GM06990 (cell line): ENCODE results near the gene SLC12A5.
"Not testable (repeated sequence)": the region's sequence is repeated elsewhere in the genome, so short reads cannot be mapped to it uniquely, and the experiment has no call there.

Experiments
- DNase-seq: peaks from one replicate; pipeline ENCODE4 v3.0.0-alpha.2; 2011; ENCODE audit not compliant: insufficient read length; ENCODE audit errors: extremely low read depth
- H3K27me3 ChIP-seq: replicated peaks from 2 replicates; pipeline ENCODE4 v1.6.0; 2011; ENCODE audit warnings: low read length; ENCODE audit not compliant: control insufficient read depth, insufficient read depth
- H3K36me3 ChIP-seq: 2 replicates; pipeline ENCODE4 v1.5.1; 2011; ENCODE audit warnings: low read length; ENCODE audit not compliant: control insufficient read depth, insufficient read depth
- H3K4me3 ChIP-seq: replicated peaks from 2 replicates; pipeline ENCODE4 v1.5.1; 2011; ENCODE audit warnings: low read depth, mild to moderate bottlenecking, control low read depth, low read length
- TF ChIP-seq, protein P1 (sequence below): IDR thresholded peaks from 2 replicates; pipeline ENCODE4 v1.5.1; 2011; ENCODE audit warnings: low read length, control low read depth, mild to moderate bottlenecking, inconsistent platforms; ENCODE audit not compliant: insufficient read depth, poor library complexity, severe bottlenecking

The SLC12A5 gene

DNA sequence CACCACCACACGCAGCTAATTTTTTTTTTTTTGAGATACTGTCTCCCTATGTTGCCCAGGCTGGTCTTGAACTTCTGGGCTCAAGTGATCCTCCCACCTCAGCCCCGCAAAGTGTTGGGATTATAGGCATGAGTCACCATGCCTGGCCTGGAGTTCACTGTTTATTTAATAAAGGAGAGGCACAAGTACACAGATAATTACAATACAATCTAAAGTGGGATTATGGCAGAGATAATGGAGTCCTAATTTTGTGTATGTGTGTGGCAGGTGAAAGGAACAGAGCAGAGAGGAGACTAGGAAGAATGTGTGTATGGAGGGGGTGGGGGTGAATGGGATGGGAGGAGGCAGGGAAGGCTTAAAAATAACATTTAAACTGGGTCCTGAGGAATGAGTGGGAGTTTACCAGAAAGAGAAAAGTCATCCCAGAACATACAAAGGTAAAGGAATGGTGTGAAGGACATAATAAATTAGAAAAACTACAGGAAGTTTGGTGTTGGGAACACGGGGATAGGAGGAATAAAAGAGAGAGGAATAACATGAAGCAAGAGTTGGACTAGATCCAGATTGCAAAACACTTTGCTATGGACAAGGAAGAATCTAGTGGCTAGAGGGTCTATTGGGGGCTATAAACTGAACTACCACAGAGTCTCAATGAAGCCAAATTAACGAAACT, 56.3 kb downstream of the SLC12A5 start:
- H3K4me3 ChIP-seq: no peak overlapping the region
- TF ChIP-seq, protein P1, sequence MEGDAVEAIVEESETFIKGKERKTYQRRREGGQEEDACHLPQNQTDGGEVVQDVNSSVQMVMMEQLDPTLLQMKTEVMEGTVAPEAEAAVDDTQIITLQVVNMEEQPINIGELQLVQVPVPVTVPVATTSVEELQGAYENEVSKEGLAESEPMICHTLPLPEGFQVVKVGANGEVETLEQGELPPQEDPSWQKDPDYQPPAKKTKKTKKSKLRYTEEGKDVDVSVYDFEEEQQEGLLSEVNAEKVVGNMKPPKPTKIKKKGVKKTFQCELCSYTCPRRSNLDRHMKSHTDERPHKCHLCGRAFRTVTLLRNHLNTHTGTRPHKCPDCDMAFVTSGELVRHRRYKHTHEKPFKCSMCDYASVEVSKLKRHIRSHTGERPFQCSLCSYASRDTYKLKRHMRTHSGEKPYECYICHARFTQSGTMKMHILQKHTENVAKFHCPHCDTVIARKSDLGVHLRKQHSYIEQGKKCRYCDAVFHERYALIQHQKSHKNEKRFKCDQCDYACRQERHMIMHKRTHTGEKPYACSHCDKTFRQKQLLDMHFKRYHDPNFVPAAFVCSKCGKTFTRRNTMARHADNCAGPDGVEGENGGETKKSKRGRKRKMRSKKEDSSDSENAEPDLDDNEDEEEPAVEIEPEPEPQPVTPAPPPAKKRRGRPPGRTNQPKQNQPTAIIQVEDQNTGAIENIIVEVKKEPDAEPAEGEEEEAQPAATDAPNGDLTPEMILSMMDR: no peak
- H3K36me3 ChIP-seq: no peaks in the 10 kb centered on the region
- no peaks in the 10 kb centered on the region for H3K27me3 ChIP-seq
- no peak for DNase-seq

DNA sequence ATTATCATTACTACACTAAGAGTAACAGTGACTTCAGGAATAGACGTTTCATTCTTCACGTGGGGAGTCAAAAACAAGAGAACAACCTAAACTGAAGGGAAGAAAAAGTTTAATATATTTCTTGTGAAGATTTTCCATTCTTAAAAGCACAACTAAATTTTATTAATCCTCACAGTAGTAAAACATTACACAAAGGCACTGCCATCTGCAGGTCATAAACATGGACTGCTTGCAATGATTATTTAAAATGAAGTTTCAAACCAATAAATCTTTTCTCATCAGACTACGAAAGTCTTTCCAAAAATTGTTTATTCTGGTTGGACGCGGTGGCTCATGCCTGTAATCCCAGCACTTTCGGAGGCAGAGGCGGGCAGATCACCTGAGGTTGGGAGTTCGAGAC, 58.1 kb downstream of the SLC12A5 start:
- TF ChIP-seq, protein P1: peak; percentile 24
- Histone ChIP-seq H3K27me3 (no peaks in the 10 kb centered on the region), H3K36me3 (no peaks in the 10 kb centered on the region), H3K4me3 (no peak overlapping the region)
- DNase-seq: no peak

DNA sequence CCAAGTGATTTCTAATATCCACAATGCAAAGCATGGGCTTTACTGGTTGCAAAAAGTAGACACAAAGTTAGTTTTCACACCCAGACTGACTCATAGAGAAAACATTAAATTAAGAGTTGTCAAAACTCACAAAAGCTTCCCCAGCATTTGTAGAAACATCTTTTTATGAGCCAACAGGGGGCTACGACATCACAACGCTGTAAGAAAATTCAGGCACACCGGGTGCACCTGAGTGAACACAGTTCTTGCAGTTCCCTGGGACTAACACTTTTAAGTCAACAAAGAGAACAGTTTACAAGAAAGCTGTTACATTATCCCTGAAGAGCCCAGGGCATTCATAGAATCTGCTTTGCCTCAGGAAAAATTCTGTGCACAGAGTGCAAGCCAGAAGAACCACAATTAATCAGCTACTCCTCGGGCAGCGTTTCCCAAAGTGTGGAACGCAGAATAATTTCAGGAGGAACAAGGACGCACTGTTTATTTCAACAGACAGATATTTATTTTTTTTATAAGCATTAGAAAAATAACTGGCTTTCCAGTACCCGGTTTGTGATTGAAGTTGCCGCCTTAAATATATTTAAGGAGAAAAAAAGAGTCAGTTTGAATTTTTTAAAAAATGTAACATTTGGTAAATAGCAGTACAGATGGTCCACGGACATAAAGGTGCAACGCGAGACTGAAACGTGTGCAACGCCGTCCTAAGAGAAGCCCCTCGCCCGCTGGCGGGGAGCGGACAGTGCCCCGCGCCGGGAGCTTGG, 59.6 kb downstream of the SLC12A5 start:
- TF ChIP-seq, protein P1: no peak
- H3K36me3 ChIP-seq: no peaks in the 10 kb centered on the region
- no peaks in the 10 kb centered on the region for H3K27me3 ChIP-seq
- H3K4me3 ChIP-seq: peak overlapping the region; percentile 97
- no peak for DNase-seq

DNA sequence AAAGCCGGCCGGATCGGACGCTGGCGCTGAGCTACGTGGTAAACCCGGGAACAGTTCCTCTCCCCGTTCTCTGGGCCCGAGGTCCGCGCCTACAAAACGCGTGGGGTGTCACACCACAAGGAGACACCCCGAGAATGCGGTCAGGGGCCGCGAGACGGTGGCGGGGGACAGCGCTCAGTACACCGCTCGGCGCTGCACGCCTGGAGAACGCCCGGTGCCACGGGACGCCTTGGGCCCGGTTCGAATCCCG, 60.1 kb downstream of the SLC12A5 start:
- no peak for DNase-seq
- TF ChIP-seq, protein P1: no peak
- peak overlapping the region; percentile 97 for H3K4me3 ChIP-seq
- H3K27me3 ChIP-seq: no peaks in the 10 kb centered on the region
- no peaks in the 10 kb centered on the region for H3K36me3 ChIP-seq

DNA sequence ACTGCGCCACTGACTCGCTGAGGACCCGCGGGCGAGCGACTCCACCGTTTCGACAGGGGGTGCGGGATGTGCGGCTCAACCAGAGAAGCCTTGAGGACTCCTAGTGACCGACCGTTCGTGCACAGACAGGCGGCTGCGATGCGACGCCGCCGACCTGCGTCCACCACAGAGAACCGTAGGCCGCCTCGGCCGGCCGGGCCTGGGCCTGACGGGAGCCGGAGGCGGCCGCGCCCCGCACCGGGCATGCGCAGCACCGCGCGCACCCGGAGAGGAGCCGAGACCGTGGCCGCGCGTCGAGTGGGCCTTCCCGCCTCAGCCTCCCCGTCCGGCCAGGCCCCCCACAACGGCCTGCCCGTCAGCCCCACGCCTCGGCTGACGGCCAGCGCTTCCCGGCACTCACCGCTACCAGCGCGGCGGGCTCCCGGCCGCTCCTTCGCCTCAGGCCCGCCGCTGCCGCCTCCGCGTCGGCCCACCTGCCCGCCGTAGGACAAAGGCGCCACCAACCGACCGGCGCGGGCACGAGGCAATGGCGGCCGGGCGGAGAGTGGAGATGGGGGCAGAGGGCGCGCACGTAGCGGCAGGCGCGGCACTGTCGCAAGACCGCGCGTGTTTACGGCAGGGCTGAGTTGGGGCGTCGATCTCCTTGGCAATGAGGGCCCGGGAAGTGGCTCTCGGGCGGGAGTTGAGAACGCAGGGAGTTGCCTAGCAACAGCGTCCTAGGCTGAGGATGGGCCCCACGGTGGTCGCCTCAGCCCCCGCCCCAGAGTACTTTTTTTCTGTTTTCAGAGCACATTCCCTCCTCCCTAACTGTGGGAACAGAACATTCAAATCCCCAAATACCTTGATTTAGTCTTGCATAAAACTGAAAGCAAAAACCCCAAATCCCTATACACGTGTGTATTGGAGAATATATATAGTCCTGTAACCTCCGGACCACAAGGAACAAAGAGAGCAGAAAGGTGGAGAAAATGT, 60.7 kb downstream of the SLC12A5 start, which contains the start of gene NCOA5:
TSS of gene NCOA5 (minus strand) at position 546 of the 972 bp plus-strand sequence. CDS start 10,538 bp downstream, outside the sequence.
- DNase-seq: peak; percentile 97
- TF ChIP-seq, protein P1: no peak
- H3K27me3 ChIP-seq: no peaks in the 10 kb centered on the region
- H3K36me3 ChIP-seq: no peaks in the 10 kb centered on the region
- H3K4me3 ChIP-seq: peak within 1 kb of the TSS; percentile 97

DNA sequence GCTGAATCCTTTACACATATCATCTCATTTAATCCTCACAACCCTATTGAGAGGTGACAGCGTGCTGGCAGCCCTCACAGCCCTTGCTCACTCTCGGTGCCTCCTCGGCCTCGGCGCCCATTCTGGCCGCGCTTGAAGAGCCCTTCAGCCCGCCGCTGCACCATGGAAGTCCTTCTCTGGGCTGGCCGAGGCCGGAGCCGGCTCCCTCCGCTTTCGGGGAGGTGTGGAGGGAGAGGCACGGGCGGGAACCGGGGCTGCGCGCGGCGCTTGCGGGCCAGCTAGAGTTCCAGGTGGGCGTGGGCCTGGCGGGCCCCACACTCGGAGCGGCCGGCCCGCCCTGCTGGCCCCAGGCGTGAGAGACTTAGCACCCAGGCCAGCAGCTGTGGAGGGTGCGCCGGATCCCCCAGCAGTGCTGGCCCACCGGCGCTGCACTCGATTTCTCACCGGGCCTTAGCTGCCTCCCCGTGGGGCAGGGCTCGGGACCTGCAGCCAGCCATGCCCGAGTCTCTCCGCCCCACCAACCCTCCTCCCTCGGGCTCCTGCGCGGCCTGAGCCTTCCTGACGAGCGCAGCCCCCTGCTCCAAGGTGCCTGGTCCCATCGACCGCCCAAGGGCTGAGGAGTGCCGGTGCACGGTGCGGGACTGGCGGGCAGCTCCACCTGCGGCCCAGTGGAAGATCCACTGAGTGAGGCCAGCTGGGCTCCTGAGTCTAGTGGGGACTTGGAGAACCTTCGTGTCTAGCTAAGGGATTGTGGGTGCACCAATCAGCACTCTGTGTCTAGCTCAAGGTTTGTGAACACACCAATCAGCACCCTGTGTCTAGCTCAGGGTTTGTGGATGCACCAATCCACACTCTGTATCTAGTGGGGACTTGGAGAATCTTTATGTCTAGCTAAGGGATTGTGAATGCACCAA, 62.9 kb downstream of the SLC12A5 start:
- not testable (repeated sequence) for DNase-seq, H3K36me3 ChIP-seq, H3K4me3 ChIP-seq, H3K27me3 ChIP-seq
